Neutrophil (primary cell): Measurements from ENCODE around the gene LTBP2.

Source experiments
- H3K27ac ChIP-seq: fragments of 200-600 bp; sonication (generic); 2 replicates; pipeline ENCODE4 v1.5.1; 2016; ENCODE audit warnings: mild to moderate bottlenecking, moderate library complexity
- H3K27me3 ChIP-seq: fragments of 200-600 bp; sonication (generic); 2 replicates; pipeline ENCODE4 v1.6.0; 2016; ENCODE audit warnings: mild to moderate bottlenecking
- H3K36me3 ChIP-seq: fragments of 200-600 bp; sonication (generic); 2 replicates; pipeline ENCODE4 v1.5.1; 2017
- H3K4me1 ChIP-seq, 2 experiments: fragments of 200-600 bp in 1 of 2; sonication (generic) in 1 of 2; 1 replicate in 1 of 2; 2 replicates in 1 of 2; pipeline versions ENCODE4 v1.5.1 to v1.6.1; 2013 to 2016; ENCODE audit warnings: low read depth in 1 of 2, low read length in 1 of 2, mild to moderate bottlenecking in 1 of 2, moderate library complexity in 1 of 2; ENCODE audit not compliant: control insufficient read depth in 1 of 2, insufficient read depth in 1 of 2
- H3K4me3 ChIP-seq, 2 experiments: fragments of 200-600 bp in 1 of 2; sonication (generic) in 1 of 2; 1 replicate in 1 of 2; 2 replicates in 1 of 2; pipeline ENCODE4 v1.5.1; 2013 to 2016; ENCODE audit warnings: low read depth in 1 of 2, low read length in 1 of 2, mild to moderate bottlenecking in 1 of 2, moderate library complexity in 1 of 2
- H3K9me3 ChIP-seq: fragments of 200-600 bp; sonication (generic); 2 replicates; pipeline ENCODE4 v1.5.1; 2016
- CTCF ChIP-seq: fragments of 200-600 bp; sonication (generic); IDR thresholded peaks from 2 replicates; pipeline ENCODE4 v1.5.1; 2016; ENCODE audit warnings: antibody characterized with exemption

LTBP2 gene

DNA sequence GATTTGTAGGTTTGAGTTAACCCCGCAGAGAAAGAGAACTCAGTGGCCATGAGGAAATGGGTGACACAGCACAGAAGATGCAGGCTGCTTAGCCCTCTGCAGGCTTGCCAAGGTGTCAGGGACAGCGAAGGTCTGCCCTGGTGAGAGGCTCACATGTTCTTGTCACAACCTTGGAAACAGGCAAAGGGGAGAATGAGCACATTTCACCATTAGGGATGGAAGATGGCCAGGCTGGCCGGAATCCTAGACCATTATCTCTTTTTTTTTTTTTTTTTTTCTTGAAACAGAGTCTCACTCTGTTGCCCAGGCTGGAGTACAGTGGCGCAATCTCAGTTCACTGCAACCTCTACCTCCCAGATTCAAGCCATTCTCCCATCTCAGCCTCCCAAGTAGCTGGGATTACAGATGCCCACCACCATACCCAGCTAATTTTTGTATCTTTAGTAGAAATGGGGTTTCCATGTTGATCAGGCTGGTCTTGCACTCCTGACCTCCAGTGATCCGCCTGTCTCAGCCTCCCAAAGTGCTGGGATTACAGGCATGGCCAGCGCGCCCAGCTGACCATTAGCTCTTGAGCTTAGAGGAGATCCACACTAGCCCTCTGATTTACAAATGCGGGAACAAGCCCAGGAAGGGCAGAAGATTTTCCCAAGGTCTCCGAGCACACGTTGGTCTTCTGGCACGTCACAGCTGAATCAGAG, 34.6 kb downstream of the LTBP2 start:
- Histone ChIP-seq H3K4me3 (no peak overlapping the region), H3K27ac (no peak overlapping the region), H3K4me1 (no peaks in the 10 kb centered on the region), H3K27me3 (peaks cover 22% of the 10 kb centered on the region), H3K36me3 (no peaks in the 10 kb centered on the region), H3K9me3 (no peaks in the 10 kb centered on the region)
- no peak for TF ChIP-seq CTCF

DNA sequence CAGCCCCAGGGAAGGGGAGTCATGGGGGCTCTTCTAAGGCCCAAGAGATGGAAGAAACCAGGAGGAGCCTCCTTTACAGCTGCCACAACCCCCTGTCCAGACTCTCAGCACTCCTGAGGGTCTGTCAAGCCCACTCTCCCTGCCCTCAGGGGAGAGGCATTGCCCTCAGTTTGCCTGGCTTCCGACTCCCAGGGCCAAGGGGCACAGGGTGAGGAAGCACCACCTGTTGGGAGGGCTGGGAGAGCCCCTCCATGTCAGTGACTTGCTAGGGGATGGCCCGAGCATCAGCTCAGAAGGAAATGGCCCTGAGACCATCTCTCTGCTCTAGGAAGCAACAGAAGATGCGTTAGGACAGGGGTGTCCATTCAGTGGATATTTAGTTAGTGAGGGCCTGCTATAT, 36.1 kb downstream of the LTBP2 start:
- H3K27ac ChIP-seq = no peak overlapping the region
- no peaks in the 10 kb centered on the region for H3K4me1 ChIP-seq

DNA sequence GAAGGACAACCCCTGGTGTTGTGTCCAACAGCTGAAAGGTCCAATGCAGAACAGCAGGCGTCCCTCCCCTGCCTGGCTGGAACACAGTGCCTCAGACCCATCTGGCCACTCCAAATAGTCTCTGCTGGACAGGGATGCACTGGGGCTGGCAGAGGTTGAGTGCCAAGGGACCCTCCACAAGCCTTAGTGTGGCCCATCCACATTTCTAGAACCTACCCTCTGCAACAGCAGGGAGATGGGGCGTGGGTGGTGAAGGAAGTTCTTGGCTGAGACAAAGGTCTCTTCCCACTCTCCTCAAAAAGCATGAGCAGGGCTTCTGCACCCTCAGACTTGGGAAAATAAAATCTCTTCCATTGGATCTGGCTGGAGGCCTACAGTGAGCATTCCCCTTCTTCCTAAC, 36.5 kb downstream of the LTBP2 start:
- no peak for TF ChIP-seq CTCF

More for the DNA sequence above, 36.1 kb downstream of the LTBP2 start:
- TF ChIP-seq CTCF = no peak
- H3K36me3 ChIP-seq = no peaks in the 10 kb centered on the region
- peaks cover 36% of the 10 kb centered on the region for H3K27me3 ChIP-seq
- no peaks in the 10 kb centered on the region for H3K9me3 ChIP-seq
- no peak overlapping the region for H3K4me3 ChIP-seq

DNA sequence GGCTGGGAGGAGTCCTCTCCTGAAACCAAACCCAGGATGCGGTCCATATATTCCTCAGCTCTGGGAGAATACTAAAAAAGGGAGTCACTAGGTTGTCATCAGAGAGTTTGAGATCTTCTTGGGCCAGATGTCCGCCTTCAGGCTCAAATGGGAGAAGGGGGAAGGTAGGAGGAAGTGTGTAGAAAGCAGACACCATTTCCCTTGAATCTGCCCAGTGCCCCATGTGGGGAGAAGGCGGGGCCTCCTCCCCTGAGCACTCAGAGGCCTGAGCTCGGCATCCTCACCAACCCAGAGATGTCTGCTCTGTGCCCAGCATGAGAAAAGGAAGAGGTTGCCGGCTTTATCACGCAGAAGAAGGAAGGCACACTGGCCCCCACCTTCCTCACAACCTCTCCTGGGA, 37.3 kb downstream of the LTBP2 start:
- no peak overlapping the region for H3K27ac ChIP-seq
- no peaks in the 10 kb centered on the region for H3K4me1 ChIP-seq
- no peaks in the 10 kb centered on the region for H3K36me3 ChIP-seq
- TF ChIP-seq CTCF = no peak
- H3K27me3 ChIP-seq = peaks cover 47% of the 10 kb centered on the region
- no peak overlapping the region for H3K4me3 ChIP-seq
- H3K9me3 ChIP-seq = no peaks in the 10 kb centered on the region

More for the DNA sequence above, 36.5 kb downstream of the LTBP2 start:
- H3K36me3 ChIP-seq = no peaks in the 10 kb centered on the region
- no peaks in the 10 kb centered on the region for H3K9me3 ChIP-seq
- H3K4me1 ChIP-seq = no peaks in the 10 kb centered on the region
- H3K27ac ChIP-seq = no peak overlapping the region
- no peak overlapping the region for H3K4me3 ChIP-seq
- H3K27me3 ChIP-seq = peaks cover 40% of the 10 kb centered on the region

DNA sequence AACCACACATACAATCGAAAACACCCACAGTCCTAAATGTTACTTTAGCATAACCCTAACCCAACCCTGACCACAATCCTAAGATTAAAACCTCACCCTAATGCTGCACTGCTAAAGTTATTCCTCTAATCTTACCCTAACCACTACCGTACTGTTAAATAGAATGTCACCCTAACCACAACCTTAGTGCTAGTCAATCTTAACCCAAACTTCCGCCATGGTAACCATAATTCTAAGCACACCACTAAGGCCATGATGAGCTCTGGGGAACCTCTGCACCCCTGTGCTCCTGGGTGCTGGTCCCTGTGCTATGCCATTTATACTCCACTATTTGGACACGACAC, 38.0 kb downstream of the LTBP2 start:
- Histone ChIP-seq H3K4me3 (no peak overlapping the region), H3K36me3 (no peaks in the 10 kb centered on the region), H3K4me1 (no peaks in the 10 kb centered on the region), H3K27me3 (peaks cover 53% of the 10 kb centered on the region), H3K27ac (no peak overlapping the region), H3K9me3 (no peaks in the 10 kb centered on the region)
- TF ChIP-seq CTCF = no peak
